GM18519 (cell line): ENCODE data around the gene PPP1R3E.

Experiments used
- ATAC-seq: cut with Tn5 transposase; IDR thresholded peaks from one replicate; pipeline ENCODE4 v1.9.1; 2021; ENCODE audit warnings: mild to moderate bottlenecking, moderate library complexity; ENCODE audit not compliant: unreplicated experiment, low FRiP score

PPP1R3E gene

DNA sequence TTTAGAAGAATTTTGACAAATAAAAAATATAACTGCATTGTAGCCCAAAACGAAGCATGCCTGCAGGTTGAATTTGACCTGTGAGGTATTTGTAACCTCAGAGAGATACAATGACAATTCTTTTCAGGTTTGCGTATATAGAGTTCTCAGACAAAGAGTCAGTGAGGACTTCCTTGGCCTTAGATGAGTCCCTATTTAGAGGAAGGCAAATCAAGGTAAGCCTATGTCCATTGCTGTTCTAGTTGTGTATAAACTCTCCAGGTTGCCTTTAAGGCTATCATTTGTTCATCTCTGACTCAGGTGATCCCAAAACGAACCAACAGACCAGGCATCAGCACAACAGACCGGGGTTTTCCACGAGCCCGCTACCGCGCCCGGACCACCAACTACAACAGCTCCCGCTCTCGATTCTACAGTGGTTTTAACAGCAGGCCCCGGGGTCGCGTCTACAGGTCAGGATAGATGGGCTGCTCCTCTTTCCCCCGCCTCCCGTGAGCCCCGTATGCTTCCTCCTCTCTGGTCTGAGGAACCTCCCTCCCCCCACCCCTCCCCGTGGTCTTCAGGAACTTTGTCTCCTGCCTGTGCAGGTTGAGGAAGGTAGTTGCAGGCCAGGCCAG is 21.3 kb upstream of the PPP1R3E start:
- no peak for ATAC-seq

DNA sequence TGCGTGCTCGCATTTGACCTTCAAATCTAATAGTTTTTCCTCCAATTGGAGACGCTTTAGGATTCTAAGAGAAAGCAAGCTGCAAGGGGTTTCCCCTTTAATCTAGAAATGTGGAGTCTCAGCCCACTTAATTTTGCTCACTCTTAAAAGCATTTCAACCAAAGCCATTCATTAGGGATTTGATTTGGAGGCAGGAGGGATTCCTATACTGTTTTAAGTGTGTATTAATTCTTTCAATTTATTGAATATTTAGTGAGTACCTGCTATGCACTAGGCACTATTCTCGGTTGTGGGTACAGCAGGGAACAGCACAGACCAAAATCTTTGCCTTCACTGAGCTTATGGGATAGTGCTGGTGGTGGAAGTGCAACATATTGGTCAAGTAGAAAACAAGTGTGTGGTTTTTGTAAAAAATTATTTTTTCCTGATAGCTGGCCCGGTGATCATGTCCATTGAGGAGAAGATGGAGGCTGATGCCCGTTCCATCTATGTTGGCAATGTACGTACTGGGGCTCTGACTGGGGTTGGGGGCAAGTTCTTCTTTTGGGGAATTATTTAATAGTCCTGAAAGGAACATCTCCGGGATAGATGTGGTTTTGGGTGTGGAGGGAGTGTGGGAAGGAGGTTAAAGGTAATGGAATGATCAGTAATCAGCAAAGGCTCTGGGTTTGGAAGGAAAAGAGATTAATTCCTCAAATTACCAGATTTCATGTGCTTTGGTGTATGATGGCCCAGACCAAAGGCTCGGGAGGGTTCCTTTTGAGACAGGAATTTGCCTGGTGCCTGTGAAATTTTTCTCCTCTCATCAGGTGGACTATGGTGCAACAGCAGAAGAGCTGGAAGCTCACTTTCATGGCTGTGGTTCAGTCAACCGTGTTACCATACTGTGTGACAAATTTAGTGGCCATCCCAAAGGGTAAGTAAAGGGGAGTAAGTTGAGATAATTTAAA is 20.2 kb upstream of the PPP1R3E start:
- no peak for ATAC-seq

DNA sequence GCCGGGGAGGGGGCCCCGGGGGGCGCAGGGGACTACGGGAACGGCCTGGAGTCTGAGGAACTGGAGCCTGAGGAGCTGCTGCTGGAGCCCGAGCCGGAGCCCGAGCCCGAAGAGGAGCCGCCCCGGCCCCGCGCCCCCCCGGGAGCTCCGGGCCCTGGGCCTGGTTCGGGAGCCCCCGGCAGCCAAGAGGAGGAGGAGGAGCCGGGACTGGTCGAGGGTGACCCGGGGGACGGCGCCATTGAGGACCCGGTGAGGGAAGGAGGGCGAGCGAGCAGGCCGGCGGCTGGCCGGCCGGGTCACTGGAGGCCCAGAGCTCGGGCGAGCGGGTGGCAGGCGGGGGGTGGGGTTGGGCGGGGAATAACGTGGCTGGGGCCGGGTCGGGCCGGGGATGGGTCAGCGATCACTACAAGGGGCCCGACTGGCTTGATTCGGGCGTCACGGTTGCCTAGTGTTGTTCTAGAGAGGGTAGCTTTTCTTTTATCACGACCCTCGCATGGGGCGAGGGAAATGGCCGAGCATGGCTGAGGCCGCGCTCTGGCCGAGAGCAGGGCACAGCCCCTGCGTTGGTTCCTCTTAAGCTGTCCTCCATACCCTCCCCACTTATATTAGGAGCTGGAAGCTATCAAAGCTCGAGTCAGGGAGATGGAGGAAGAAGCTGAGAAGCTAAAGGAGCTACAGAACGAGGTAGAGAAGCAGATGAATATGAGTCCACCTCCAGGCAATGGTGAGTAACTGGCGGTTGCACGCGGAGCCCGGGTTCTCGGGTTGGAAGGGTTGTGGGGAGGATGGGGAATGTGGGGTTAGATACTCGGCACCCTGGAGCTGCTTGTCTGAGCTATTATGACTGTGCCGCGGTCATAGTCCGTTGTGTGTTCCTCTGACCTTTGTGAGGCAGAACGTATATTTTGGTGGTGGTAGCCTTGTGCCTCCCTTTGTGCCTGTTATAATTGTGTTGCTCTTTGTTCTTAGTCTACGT is 19.2 kb upstream of the PPP1R3E start:
- ATAC-seq = peak; percentile 1

DNA sequence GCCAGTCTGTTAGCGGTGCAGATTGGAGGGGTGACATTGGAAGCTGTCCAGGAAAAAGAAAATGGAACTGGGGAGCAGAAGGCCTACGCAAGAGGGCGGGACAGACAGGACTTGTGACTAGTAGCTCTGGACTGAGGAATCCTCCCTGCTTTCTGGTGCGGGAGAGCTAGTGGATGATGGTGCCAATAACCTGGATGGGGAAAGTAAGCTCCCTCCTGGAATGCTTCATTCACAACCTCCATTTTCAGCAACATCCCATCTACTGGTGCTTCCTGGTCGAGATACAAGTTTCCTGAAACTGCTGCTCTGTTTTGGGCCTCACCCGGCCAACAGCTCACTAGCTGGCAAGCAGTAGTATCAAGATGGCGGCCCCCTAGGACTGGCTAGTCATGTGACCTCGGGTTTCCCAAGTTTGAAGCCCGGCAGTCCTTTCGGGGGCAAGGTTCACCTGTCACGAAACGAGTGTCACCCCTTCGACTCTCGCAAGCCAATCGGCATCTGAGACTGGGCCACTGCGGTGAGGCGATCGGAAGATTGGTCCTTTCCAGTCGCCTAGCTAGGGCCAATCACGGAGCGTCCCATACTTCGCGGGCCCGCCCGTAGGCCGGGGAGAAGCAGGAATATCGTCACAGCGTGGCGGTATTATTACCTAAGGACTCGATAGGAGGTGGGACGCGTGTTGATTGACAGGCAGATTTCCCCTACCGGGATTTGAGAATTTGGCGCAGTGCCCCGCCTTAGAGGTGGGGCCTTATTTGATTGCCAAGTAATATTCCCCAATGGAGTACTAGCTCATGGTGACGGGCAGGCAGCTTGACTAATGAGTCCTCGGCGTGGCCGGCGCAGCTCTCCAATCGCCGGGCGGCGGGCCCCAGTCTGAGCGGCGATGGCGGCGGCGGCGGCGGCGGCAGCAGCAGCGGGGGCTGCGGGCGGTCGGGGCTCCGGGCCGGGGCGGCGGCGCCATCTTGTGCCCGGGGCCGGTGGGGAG is 18.2 kb upstream of the PPP1R3E start, which contains the start of gene PABPN1:
TSS of gene PABPN1 (plus strand) at position 874 of the 988 bp plus-strand sequence. CDS start at position 887, 13 bp downstream.
- ATAC-seq = peak; percentile 83

DNA sequence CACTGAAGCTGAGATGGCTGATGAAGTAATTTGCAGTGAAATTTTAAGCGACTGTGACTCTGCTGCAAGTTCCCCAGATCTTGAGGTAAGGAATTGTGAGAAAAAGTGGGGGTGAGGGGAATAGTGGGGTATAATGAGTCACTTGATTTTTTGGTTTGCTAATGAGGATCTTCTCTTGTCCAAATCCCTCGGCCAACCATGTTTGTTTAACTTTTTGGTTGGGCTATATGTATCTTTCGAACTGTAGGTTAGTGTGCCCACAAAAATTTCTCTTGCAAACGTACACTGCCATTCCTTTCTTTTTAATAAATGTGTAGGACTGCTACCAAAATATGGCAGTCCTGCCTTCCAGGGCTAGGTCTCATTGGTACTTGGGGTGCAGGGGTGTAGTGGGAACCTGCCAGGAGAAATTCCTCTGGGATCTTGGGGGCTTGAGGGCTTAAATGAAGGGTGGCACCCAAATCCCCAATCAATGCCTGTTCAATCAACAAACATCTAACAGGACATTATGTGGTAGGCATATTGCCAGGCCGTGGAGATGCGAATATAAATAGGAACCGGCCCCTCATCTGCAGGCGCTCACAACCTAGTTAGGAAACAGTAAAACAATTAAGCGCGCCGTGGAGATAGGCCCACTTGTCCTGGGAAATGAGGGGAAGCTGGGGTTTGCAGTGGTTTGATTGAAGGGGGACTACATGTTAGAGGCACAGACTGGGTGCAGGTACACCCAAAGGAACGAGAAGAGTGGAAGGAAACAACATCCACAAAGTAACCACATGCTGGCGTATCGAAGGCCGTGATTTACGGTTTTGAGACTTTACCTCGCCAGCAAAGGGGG is 17.3 kb upstream of the PPP1R3E start:
- no peak for ATAC-seq

DNA sequence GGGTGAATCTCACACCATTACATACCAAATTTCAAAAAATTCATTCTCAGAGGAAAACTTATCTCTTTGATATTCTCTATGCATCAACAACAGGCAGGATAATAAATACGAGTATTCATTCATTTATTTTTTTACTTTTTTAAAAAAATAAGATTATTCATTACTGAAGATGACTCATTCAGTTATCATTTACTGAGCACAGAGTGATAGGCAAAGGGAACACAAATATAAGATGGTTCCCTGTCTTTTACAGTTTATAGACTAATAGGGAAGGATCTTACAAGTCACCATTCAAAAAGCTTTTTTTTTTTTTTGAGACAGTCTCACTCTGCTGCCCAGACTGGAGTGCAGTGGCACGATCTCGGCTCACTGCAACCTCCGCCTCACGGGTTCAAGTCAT is 13.6 kb upstream of the PPP1R3E start:
- no peak for ATAC-seq

DNA sequence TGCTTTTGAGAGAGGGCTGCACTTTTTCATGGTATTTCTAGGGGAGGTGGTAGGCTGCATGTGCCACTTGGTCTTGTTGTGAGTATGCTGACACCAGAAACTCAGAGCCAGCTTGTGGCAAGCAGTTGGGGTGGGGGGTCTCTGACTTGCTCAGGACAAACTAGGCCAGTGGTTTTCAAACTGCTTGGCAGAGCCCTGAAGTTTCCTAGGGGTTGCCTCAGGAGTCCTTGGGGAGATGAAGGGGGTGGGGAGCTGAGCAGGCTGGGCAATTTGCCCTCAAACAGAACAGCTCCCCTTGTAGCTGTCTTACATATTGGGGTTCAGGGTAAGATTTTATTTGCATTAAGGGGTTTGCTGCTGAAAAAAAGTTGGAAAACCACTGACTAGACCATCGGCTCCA is 7.9 kb upstream of the PPP1R3E start:
- ATAC-seq = no peak

DNA sequence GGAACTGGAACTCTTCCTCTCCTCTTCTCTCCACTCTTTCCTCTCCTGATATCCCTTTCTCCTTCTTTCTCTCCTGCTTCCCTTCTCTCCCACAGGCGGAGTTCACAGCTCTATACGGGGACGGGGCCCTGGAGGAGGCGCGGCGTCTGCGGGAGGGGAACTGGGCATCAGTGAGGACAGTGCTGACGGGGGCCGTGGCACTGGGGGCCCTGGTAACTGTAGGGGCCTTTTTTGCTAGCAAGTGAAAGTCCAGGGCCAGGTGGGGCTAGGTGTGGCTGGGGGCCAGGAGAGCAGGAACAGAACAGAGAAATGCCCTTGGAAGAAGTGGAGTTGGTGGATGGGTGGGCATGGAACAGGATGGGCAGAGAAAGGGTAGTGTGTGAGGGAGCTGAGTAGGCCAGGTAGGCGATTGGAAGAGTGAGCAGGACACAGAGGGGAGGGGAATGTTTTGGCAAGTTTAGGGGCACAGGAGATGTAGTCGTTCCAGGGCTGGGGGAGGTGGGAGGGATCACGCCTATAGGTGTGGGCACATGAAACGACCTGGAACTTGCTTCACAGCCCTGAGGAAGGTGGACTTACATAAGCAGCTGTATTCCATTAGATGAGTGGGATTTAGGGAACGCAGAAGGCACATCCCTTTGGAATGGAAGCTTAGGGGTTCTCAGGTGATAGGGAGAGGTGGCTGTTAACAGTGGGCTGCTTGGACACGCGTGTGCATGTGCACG is 6.2 kb upstream of the PPP1R3E start:
- no peak for ATAC-seq

DNA sequence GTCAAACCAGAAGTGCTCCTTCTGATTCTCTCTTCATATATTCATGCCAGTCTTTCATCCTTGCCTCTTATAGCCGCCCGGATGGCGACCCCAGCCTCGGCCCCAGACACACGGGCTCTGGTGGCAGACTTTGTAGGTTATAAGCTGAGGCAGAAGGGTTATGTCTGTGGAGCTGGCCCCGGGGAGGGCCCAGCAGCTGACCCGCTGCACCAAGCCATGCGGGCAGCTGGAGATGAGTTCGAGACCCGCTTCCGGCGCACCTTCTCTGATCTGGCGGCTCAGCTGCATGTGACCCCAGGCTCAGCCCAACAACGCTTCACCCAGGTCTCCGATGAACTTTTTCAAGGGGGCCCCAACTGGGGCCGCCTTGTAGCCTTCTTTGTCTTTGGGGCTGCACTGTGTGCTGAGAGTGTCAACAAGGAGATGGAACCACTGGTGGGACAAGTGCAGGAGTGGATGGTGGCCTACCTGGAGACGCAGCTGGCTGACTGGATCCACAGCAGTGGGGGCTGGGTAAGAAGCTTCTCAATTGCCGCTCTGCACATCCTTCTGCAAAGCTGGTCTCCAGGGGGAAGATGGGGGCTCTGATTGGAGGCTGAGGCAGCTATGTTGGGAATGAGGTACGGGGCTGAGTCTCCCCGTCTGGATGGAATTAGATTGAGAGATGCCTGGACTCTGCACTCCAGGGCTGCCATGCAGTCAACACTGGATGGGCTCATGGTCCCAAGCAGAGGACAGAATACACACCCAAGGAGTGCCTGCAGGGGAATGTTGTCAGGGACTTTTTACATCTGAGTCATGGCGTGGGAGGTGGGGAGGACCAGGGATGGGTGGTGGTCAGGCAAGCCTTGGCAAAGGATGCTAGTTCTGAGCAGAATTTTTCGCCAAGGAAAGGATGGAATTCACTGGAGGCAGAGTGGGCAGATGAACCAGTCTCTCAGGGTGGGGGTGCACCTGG is 5.3 kb upstream of the PPP1R3E start:
- ATAC-seq = no peak

DNA sequence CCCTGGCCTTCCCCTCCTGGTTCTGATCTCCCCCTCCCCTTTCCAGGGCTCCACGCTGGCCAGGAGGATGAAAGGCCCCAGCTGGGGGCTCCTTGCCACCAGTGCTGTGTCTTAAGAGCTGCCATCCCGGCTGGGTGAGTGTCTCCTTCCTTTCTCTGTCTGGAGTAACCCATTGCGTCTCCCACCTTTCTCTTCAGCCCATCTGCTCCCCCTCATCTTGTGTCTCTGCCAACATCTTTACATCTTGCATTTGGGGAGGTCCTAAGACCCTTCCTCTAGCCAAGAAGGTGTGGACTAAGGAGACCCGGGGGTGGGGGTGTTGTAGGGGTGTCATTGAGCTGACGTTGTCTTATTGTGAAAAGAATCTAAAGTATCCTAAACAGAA is 4.5 kb upstream of the PPP1R3E start:
- no peak for ATAC-seq

DNA sequence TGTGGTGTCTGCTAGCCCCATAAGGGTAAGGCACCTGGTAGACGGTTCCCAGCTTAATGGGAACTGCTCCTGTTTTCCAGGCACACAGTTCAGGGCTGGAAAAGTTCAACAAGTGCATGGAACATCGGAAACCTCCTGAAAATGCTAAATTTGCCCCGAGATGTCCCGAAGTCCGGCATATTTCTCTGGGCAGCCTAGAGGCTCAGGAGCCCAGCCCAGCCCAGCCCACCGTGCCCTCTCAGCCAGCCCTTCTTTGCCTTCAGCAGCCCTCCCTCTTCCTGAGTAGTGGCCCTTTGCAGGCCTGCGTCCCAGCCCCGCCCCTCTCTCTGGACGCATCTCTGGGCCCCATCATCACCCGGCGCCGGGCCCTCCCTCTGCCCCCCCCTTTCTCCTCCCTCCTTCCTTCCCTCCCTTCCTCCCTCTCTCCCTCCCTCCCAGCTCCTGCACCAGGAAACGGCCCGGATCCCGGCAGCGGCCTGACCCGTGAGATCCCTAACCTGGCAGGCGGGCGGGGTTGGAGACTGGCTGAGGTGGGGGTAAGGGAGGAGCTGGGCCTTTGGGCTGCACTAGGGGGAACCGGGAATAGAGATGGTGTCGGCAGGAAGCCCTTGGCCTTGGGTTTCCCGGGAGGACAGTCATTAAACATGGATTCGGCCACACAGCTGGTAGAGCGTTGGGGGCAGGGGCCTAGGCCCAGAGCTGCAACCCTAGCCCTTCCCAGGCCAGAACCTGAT is 3.9 kb upstream of the PPP1R3E start, which contains the start of gene BCL2L2:
TSS of gene BCL2L2 (plus strand) at position 422 of the 734 bp plus-strand sequence. CDS start 935 bp downstream, outside the sequence.
- no peak for ATAC-seq

DNA sequence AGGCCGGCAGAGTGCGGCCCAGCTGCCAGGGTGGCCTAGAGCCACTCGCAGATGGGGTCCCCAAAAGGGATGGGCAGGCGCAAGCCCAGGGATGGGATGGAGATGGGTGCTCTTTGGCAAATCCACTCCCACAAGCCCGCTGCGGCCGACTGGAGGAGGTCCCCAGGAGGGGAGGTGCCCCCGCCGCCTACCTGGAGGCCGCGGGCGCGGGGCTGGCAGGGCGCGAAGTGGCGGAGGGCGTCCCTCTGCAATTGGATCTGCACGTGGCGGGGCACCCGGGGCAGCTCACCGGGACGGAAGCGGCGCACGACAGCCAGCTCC is 730 bp downstream of the PPP1R3E start:
- ATAC-seq = peak; percentile 1

DNA sequence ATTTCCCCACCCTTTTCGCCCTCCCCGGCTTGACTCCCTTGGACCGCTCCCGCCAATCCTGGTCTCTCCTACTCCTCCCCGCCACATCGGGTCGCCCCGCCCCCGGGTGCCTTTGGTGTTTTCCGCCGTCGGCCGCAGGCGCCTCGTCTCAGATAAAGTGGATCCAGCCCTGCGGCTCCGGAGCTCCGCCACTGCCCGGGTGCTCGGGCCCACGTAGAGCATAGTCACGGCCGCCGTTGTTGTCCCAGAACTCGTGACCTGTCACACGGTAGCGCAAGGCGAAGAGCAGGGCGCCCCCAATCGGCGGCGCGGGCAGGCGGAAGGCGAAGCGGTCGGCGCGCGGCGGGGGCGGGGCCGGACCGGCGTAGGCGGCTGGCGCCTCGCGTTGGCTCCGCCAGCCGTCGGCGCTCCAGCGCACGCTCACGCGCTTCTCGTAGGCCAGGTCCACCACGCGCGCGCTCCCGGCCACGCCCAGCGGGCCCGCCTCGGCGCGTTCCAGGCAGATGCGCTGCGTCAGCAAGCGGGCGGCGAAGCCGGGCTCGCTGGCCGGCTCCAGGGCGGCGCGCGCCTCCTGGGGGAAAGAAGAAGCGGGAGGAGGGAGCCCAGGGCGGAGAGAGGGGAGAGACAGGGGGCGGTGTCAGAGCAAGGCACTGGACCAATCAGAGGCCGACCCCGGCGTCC is 1.2 kb downstream of the PPP1R3E start:
- ATAC-seq = peak; percentile 62

DNA sequence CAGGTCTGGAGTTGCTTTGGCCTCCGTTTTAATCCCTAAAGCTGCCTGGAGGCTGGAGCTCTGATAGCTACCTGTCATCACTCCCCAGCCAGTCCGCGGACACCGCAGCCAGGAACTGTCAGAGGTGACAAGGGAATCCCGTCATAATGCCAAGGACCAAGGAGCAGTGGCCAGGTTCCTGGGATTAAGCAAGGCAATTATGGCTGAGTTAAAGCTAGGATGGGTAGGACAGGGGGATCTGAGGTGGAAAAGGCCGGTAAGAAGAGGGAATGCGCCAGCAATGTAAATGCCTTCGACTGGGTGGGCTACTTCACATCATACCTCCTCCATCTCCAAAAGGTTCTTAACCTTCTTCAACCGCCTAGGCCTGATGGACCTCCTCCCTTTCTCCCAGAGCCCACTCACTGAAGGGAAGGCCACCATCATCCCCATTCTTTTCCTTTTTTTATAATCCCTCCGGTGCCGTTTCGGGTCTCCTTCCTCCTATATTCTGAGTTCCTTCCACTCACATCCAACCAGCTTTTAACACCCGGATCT is 1.9 kb downstream of the PPP1R3E start:
- ATAC-seq = no peak

DNA sequence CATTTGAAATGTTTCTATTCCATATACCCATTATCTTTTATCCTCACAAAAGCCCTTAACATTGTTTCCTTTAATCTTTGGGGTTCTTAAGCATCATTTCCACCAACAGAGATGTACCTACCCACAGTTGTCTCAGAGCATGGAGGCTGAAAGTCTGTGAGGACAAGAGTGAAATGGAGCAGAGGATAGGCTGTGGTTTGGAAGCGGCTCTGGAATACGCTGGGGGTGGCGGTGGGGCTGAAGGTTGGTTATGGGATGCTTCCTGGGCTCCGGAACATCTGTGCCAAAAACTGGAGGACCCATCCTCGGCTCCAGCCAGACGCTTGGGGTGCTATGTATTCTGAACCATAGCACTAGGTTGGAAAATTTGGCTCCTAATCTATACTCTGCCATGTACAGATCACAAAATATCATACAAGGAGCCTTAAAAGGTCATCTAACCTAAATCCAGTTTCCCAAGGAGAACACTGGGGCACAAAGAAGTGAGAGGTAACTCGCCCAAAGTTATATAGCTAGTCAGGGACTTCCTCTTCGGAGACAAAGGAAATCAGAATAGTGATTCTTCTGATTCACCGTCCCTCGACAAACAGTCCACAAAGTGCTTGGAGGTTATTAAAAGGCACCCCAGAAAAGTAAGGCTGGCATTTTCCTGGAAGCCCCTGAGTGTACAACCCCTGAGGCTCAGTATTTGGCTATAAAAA is 2.5 kb downstream of the PPP1R3E start:
- ATAC-seq = no peak
